Neural progenitor cell (in vitro differentiated cells): Measurements from ENCODE around the gene S100G. TPM values are rescaled to one million over a fixed set of nuclear protein-coding genes. Genes with fewer than 3 reads are reported as not detected.
"Not testable (repeated sequence)": the region's sequence is repeated elsewhere in the genome, so short reads cannot be mapped to it uniquely, and the experiment has no call there.

Experiments
- DNase-seq: peaks from one replicate; pipeline ENCODE4 v3.0.0-alpha.2; 2016; ENCODE audit warnings: low spot score
- H2AFZ ChIP-seq: fragments of 200-600 bp; sonication (generic); replicated peaks from 2 replicates; pipeline ENCODE4 v1.6.1; 2016; ENCODE audit warnings: antibody characterized with exemption
- H3F3A ChIP-seq: fragments of 200-600 bp; sonication (generic); 2 replicates; pipeline ENCODE4 v1.6.1; 2016; ENCODE audit warnings: antibody characterized with exemption, low read depth
- H3K27ac ChIP-seq: fragments of 200-600 bp; sonication (generic); 2 replicates; pipeline ENCODE4 v1.5.1; 2016; ENCODE audit warnings: mild to moderate bottlenecking
- H3K27me3 ChIP-seq: fragments of 200-600 bp; sonication (generic); 2 replicates; pipeline ENCODE4 v1.6.1; 2016; ENCODE audit warnings: mild to moderate bottlenecking, moderate library complexity
- H3K36me3 ChIP-seq: fragments of 200-600 bp; sonication (generic); 2 replicates; pipeline ENCODE4 v1.5.1; 2016
- H3K4me1 ChIP-seq: fragments of 200-600 bp; sonication (generic); 2 replicates; pipeline ENCODE4 v1.6.1; 2016; ENCODE audit warnings: mixed run types
- H3K4me2 ChIP-seq: fragments of 200-600 bp; sonication (generic); 2 replicates; pipeline ENCODE4 v1.6.1; 2016
- H3K4me3 ChIP-seq: fragments of 200-600 bp; sonication (generic); 2 replicates; pipeline ENCODE4 v1.5.1; 2016
- H3K79me2 ChIP-seq: fragments of 200-600 bp; sonication (generic); 2 replicates; pipeline ENCODE4 v1.6.1; 2016; ENCODE audit warnings: low read depth
- H3K9ac ChIP-seq: fragments of 200-600 bp; sonication (generic); 2 replicates; pipeline ENCODE4 v1.6.1; 2016
- H3K9me3 ChIP-seq: fragments of 200-600 bp; sonication (generic); 2 replicates; pipeline ENCODE4 v1.5.1; 2016; ENCODE audit warnings: low read depth
- H4K20me1 ChIP-seq: fragments of 200-600 bp; sonication (generic); 2 replicates; pipeline ENCODE4 v1.6.1; 2016; ENCODE audit warnings: low read depth
- H3K27ac Mint-ChIP-seq: 3 replicates; pipeline ENCODE4 v1.8.0; 2021; ENCODE audit warnings: mixed read lengths
- H3K27me3 Mint-ChIP-seq: 2 replicates; pipeline ENCODE4 v1.8.0; 2022; ENCODE audit warnings: low read depth, mild to moderate bottlenecking, inconsistent platforms, moderate library complexity, mixed read lengths; ENCODE audit not compliant: insufficient read depth
- H3K36me3 Mint-ChIP-seq: 3 replicates; pipeline ENCODE4 v1.8.0; 2021; ENCODE audit warnings: mixed read lengths
- H3K4me1 Mint-ChIP-seq: 3 replicates; pipeline ENCODE4 v1.8.0; 2021; ENCODE audit warnings: mixed read lengths
- H3K4me3 Mint-ChIP-seq: 3 replicates; pipeline ENCODE4 v1.8.0; 2021; ENCODE audit warnings: mild to moderate bottlenecking, moderate library complexity, mixed read lengths
- H3K9me3 Mint-ChIP-seq: 3 replicates; pipeline ENCODE4 v1.8.0; 2020; ENCODE audit warnings: mixed read lengths
- EZH2 ChIP-seq: fragments of 200-600 bp; sonication (generic); IDR thresholded peaks from 2 replicates; pipeline ENCODE4 v1.6.1; 2017; ENCODE audit warnings: antibody characterized with exemption, mild to moderate bottlenecking, moderate library complexity
- EZH2phosphoT487 ChIP-seq: fragments of 200-600 bp; sonication (generic); IDR thresholded peaks from 2 replicates; pipeline ENCODE4 v1.6.1; 2017; ENCODE audit warnings: antibody characterized with exemption
- total RNA-seq: library from RNA; depleted of rRNA; stranded (reverse); fragments of >200 nt; gene quantifications from 2 replicates; pipeline ENCODE4 v1.2.3, GENCODE V29; 2015; ENCODE audit warnings: low replicate concordance
- TF ChIP-seq, protein P1 (sequence below): fragments of 200-600 bp; sonication (generic); IDR thresholded peaks from 2 replicates; pipeline ENCODE4 v1.5.1; 2017; ENCODE audit warnings: antibody characterized with exemption, mild to moderate bottlenecking

Gene S100G
- total RNA-seq, 1 donor from 2014 or later: not detected

DNA sequence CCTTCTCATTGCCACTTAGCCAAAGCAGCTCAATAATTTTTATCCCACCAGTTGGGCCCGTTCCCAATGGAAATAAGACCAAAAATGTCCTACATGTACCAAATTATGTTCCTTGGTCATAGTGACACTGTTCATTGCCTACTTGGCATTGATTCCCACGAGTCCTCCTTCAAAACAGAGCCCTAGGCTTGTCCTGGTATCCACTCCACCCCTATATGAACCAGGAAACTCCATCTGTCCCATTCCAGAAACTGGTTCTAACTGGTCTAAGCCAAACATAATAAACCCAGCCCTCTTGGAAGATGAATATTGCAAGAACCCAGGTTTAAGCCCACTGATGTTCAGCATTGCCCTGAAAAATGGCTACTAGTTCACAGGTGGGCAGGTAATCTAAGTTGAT, 30.9 kb upstream of the S100G start:
- H3F3A ChIP-seq: no peaks in the 10 kb centered on the region
- no peaks in the 10 kb centered on the region for H3K27me3 ChIP-seq
- no peak overlapping the region for H2AFZ ChIP-seq
- Mint-ChIP-seq H3K4me1 (no peaks in the 10 kb centered on the region), H3K36me3 (peaks cover 30% of the 10 kb centered on the region), H3K27me3 (peaks cover 4% of the 10 kb centered on the region), H3K4me3 (no peak overlapping the region), H3K9me3 (no peaks in the 10 kb centered on the region), H3K27ac (no peak overlapping the region)
- no peaks in the 10 kb centered on the region for H3K79me2 ChIP-seq
- no peak overlapping the region for H3K27ac ChIP-seq
- H4K20me1 ChIP-seq: no peaks in the 10 kb centered on the region
- peaks cover 10% of the 10 kb centered on the region for H3K36me3 ChIP-seq
- TF ChIP-seq EZH2phosphoT487 (no peak), EZH2 (no peak)
- TF ChIP-seq, protein P1, sequence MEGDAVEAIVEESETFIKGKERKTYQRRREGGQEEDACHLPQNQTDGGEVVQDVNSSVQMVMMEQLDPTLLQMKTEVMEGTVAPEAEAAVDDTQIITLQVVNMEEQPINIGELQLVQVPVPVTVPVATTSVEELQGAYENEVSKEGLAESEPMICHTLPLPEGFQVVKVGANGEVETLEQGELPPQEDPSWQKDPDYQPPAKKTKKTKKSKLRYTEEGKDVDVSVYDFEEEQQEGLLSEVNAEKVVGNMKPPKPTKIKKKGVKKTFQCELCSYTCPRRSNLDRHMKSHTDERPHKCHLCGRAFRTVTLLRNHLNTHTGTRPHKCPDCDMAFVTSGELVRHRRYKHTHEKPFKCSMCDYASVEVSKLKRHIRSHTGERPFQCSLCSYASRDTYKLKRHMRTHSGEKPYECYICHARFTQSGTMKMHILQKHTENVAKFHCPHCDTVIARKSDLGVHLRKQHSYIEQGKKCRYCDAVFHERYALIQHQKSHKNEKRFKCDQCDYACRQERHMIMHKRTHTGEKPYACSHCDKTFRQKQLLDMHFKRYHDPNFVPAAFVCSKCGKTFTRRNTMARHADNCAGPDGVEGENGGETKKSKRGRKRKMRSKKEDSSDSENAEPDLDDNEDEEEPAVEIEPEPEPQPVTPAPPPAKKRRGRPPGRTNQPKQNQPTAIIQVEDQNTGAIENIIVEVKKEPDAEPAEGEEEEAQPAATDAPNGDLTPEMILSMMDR: no peak
- no peak overlapping the region for H3K4me2 ChIP-seq
- H3K9me3 ChIP-seq: no peaks in the 10 kb centered on the region
- no peak overlapping the region for H3K4me3 ChIP-seq
- DNase-seq: no peak
- no peaks in the 10 kb centered on the region for H3K4me1 ChIP-seq
- no peak overlapping the region for H3K9ac ChIP-seq

- not testable (repeated sequence) for H3K4me3 ChIP-seq, H3K27ac Mint-ChIP-seq, H3K9me3 ChIP-seq, H3K79me2 ChIP-seq, H3K9me3 Mint-ChIP-seq, H3K27me3 ChIP-seq, DNase-seq, H3K4me3 Mint-ChIP-seq, H2AFZ ChIP-seq, H3K9ac ChIP-seq, H3K27me3 Mint-ChIP-seq, H4K20me1 ChIP-seq, H3K36me3 ChIP-seq
- Mint-ChIP-seq H3K4me1 (peaks cover 18% of the 10 kb centered on the region), H3K36me3 (peaks cover 22% of the 10 kb centered on the region)
- Histone ChIP-seq H3K4me2 (peak overlapping the region; percentile 63), H3K27ac (peak overlapping the region; percentile 61), H3K4me1 (peaks cover 23% of the 10 kb centered on the region), H3F3A (peaks cover 37% of the 10 kb centered on the region)
Observed at GRCh38 chrX:16628511-16628910, 21.4 kb upstream of the S100G start.

GRCh38 chrX:16628946-16629595, 20.9 kb upstream of the S100G start:
- no peaks in the 10 kb centered on the region for H3K36me3 ChIP-seq
- no peak overlapping the region for H3K9ac ChIP-seq
- peak overlapping the region; percentile 63 for H3K4me2 ChIP-seq
- no peak overlapping the region for H3K4me3 ChIP-seq
- peak; percentile 92 for DNase-seq
- H3K4me3 Mint-ChIP-seq: no peak overlapping the region
- no peak for TF ChIP-seq EZH2phosphoT487
- TF ChIP-seq EZH2: no peak
- H3K4me1 ChIP-seq: peaks cover 23% of the 10 kb centered on the region
- H3K79me2 ChIP-seq: no peaks in the 10 kb centered on the region
- H3K9me3 ChIP-seq: no peaks in the 10 kb centered on the region
- no peaks in the 10 kb centered on the region for H3K27me3 ChIP-seq
- H3K36me3 Mint-ChIP-seq: peaks cover 22% of the 10 kb centered on the region
- no peaks in the 10 kb centered on the region for H3K9me3 Mint-ChIP-seq
- H3K4me1 Mint-ChIP-seq: peaks cover 18% of the 10 kb centered on the region
- H2AFZ ChIP-seq: no peak overlapping the region
- no peak overlapping the region for H3K27ac Mint-ChIP-seq
- H3K27ac ChIP-seq: peak overlapping the region; percentile 73
- peaks cover 2% of the 10 kb centered on the region for H3K27me3 Mint-ChIP-seq
- peaks cover 37% of the 10 kb centered on the region for H3F3A ChIP-seq
- H4K20me1 ChIP-seq: peaks cover 5% of the 10 kb centered on the region

GRCh38 chrX:16629909-16630308, 20.0 kb upstream of the S100G start:
- Histone ChIP-seq H3F3A (peaks cover 37% of the 10 kb centered on the region), H3K27ac (peak overlapping the region; percentile 73), H4K20me1 (peaks cover 5% of the 10 kb centered on the region), H3K9ac (no peak overlapping the region), H3K36me3 (no peaks in the 10 kb centered on the region), H3K4me1 (peaks cover 23% of the 10 kb centered on the region), H3K27me3 (no peaks in the 10 kb centered on the region), H3K9me3 (no peaks in the 10 kb centered on the region), H3K4me3 (no peak overlapping the region), H3K4me2 (peak overlapping the region; percentile 63), H2AFZ (no peak overlapping the region), H3K79me2 (no peaks in the 10 kb centered on the region)
- Mint-ChIP-seq H3K4me3 (no peak overlapping the region), H3K4me1 (peaks cover 18% of the 10 kb centered on the region), H3K27ac (peak overlapping the region; percentile 38), H3K36me3 (peaks cover 19% of the 10 kb centered on the region), H3K9me3 (no peaks in the 10 kb centered on the region), H3K27me3 (peaks cover 2% of the 10 kb centered on the region)
- no peak for TF ChIP-seq EZH2phosphoT487
- TF ChIP-seq EZH2: no peak
- TF ChIP-seq, protein P1: no peak
- peak; percentile 9 for DNase-seq
